HG03175 (cell line): Measurements from ENCODE around the gene FNDC11.

Experiments used
- ATAC-seq: cut with Tn5 transposase; IDR thresholded peaks from one replicate; pipeline ENCODE4 v1.9.1; 2021; ENCODE audit warnings: mild to moderate bottlenecking, moderate library complexity; ENCODE audit not compliant: unreplicated experiment

The FNDC11 gene

GRCh38 chr20:63525185-63525584 lies 28.8 kb upstream of the FNDC11 start:
- ATAC-seq, result no peak

- no peak for ATAC-seq
Measured at GRCh38 chr20:63525971-63526370, 28.0 kb upstream of the FNDC11 start.

- ATAC-seq, result no peak
Measured at GRCh38 chr20:63527184-63527583, 26.8 kb upstream of the FNDC11 start.

GRCh38 chr20:63529180-63529860 lies 24.6 kb upstream of the FNDC11 start:
- ATAC-seq, result no peak

- no peak for ATAC-seq
Measured at GRCh38 chr20:63529861-63530787, 23.8 kb upstream of the FNDC11 start.

GRCh38 chr20:63530788-63531160 lies 23.2 kb upstream of the FNDC11 start:
- no peak for ATAC-seq

- ATAC-seq, result no peak
Measured at GRCh38 chr20:63531686-63532448, 22.1 kb upstream of the FNDC11 start.

GRCh38 chr20:63532449-63532971 lies 21.4 kb upstream of the FNDC11 start:
- no peak for ATAC-seq

- no peak for ATAC-seq
Measured at GRCh38 chr20:63533388-63533787, 20.6 kb upstream of the FNDC11 start.

GRCh38 chr20:63533871-63534393 lies 20.0 kb upstream of the FNDC11 start:
- no peak for ATAC-seq

GRCh38 chr20:63534427-63534830 lies 19.5 kb upstream of the FNDC11 start:
- ATAC-seq, result no peak

- ATAC-seq, result no peak
Measured at GRCh38 chr20:63534831-63535651, 18.9 kb upstream of the FNDC11 start.

- ATAC-seq, result no peak
Measured at GRCh38 chr20:63536241-63536977, 17.6 kb upstream of the FNDC11 start.

- ATAC-seq, result no peak
Measured at GRCh38 chr20:63536997-63537524, 16.9 kb upstream of the FNDC11 start, which contains the start of gene PTK6. Gene PTK6, minus strand, starts transcription at chr20:63537376. Its CDS starts 62 bp downstream, at chr20:63537314.

- peak; percentile 84 for ATAC-seq
Measured at GRCh38 chr20:63537525-63538203, 16.3 kb upstream of the FNDC11 start.

- ATAC-seq, result peak; percentile 4
Measured at GRCh38 chr20:63538204-63539091, 15.5 kb upstream of the FNDC11 start.

GRCh38 chr20:63539092-63539430 lies 14.9 kb upstream of the FNDC11 start:
- no peak for ATAC-seq
